Measurements from ENCODE around the gene ZNF184. TPM values are rescaled to one million over a fixed set of nuclear protein-coding genes. Genes with fewer than 3 reads are reported as not detected.
A peak's percentile ranks its signal among the peaks of the same experiment; 100 is the strongest.

ZNF184 gene
- total and polyA plus RNA-seq, 9 of the 15 experiments (the other 6 are each of a cell fraction or from before 2014, with no cell fraction given) = 7.6 to 22.2 (median 12.8) TPM

GRCh38 chr6:27505209-27506027 lies 32.5 kb upstream of the ZNF184 start (continued):
- TF ChIP-seq E2F6 (IDR thresholded peaks at IDR 0.05; ENCODE audit: borderline replicate concordance in 1 of 2, extremely low read depth in 1 of 2, insufficient read depth in 1 of 2, insufficient read length in 1 of 2, low read depth in 1 of 2, low read length in 1 of 2, poor library complexity in 1 of 2, severe bottlenecking in 1 of 2) (no peak), CHAMP1 (IDR thresholded peaks at IDR 0.05) (peak; percentile 82; the same call in 1 of the 2 replicates), TFAP4 (CRISPR knock-in tag; IDR thresholded peaks at IDR 0.05; ENCODE audit: borderline replicate concordance) (0 out of 2 replicates have a peak, but pooled peaks have one; percentile 27), NFATC3 (IDR thresholded peaks at IDR 0.05) (0 out of 2 replicates have a peak, but pooled peaks have one; percentile 20), ZNF699 (CRISPR knock-in tag; IDR thresholded peaks at IDR 0.05; ENCODE audit: insufficient replicate concordance) (no peak), MEIS2 (IDR thresholded peaks at IDR 0.05; ENCODE audit: partially characterized antibody) (peak; percentile 77), ZNF239 (CRISPR knock-in tag; IDR thresholded peaks at IDR 0.05) (no peak), EHMT2 (IDR thresholded peaks at IDR 0.05) (no peak), SMARCC2 (IDR thresholded peaks at IDR 0.05; ENCODE audit: low read depth) (no peak), HLTF (IDR thresholded peaks at IDR 0.05) (peak; percentile 70; the same call in 1 of the 2 replicates), TAF15 (IDR thresholded peaks at IDR 0.05; ENCODE audit: low read depth, low read length) (no peak), ZBTB12 (CRISPR knock-in tag; IDR thresholded peaks at IDR 0.05) (no peak), ZBTB5 (IDR thresholded peaks at IDR 0.05) (peak; percentile 70; the same call in 1 of the 2 replicates), NR1H2 (CRISPR knock-in tag; IDR thresholded peaks at IDR 0.05) (no peak)

All from K562 (cell line).